HEK293 (cell line): ENCODE results near the gene SLC9A4.

ENCODE experiments used
- CTCF ChIA-PET: fragments of 350-600 bp; formaldehyde crosslinking; extraction: SDS; loops from one replicate; lab custom pipeline; 2021; ENCODE audit warnings: antibody characterized with exemption; lab: Yijun Ruan, JAX
- POLR2A ChIA-PET: fragments of 300-600 bp; formaldehyde crosslinking; extraction: SDS; loops from one replicate; lab custom pipeline; 2020; ENCODE audit warnings: antibody characterized with exemption, inconsistent platforms; lab: Yijun Ruan, JAX
- H3K27ac ChIP-seq: fragments of 200-500 bp; sonication (Bioruptor generic); 2 replicates; pipeline ENCODE4 v1.5.1; 2014; ENCODE audit warnings: low read depth, low read length, control low read depth, inconsistent platforms; ENCODE audit errors: extremely low read depth
- H3K36me3 ChIP-seq, 2 experiments: fragments of 200-500 bp in 1 of 2; sonication (Bioruptor generic) in 1 of 2; 1 replicate in 1 of 2; 2 replicates in 1 of 2; pipeline ENCODE4 v1.5.1; 2014 to 2017; ENCODE audit warnings: inconsistent platforms in 2 of 2, low read length in 2 of 2; ENCODE audit not compliant: control insufficient read depth in 2 of 2, insufficient read depth in 1 of 2
- H3K4me1 ChIP-seq: fragments of 200-500 bp; sonication (Bioruptor generic); 2 replicates; pipeline ENCODE4 v1.5.1; 2014; ENCODE audit warnings: mild to moderate bottlenecking, low read length, inconsistent platforms; ENCODE audit not compliant: control insufficient read depth, insufficient read depth
- H3K4me3 ChIP-seq: 2 replicates; pipeline ENCODE4 v1.5.1; 2011; ENCODE audit warnings: low read depth, mild to moderate bottlenecking, control low read depth, low read length, moderate library complexity
- H3K9me3 ChIP-seq: fragments of 200-500 bp; sonication (Bioruptor generic); 2 replicates; pipeline ENCODE4 v1.5.1; 2014; ENCODE audit warnings: low read depth, low read length, inconsistent platforms; ENCODE audit not compliant: control insufficient read depth, insufficient read depth
- BCL11B ChIP-seq: fragments of 450-650 bp; formaldehyde crosslinking; IDR thresholded peaks from 2 replicates; pipeline ENCODE4 v1.5.1; 2016; ENCODE audit warnings: low read depth, missing biosample characterization, missing genetic modification characterization
- KLF10 ChIP-seq: fragments of 450-650 bp; IDR thresholded peaks from 2 replicates; pipeline ENCODE4 v1.5.1; 2018; ENCODE audit warnings: missing biosample characterization, mild to moderate bottlenecking, missing genetic modification characterization
- PBX3 ChIP-seq: sonication (generic); formaldehyde crosslinking; IDR thresholded peaks from 2 replicates; pipeline ENCODE4 v1.8.1; 2022; ENCODE audit warnings: mild to moderate bottlenecking, moderate library complexity, missing genetic modification reagents
- PRDM1 ChIP-seq: fragments of 450-650 bp; formaldehyde crosslinking; IDR thresholded peaks from 2 replicates; pipeline ENCODE4; 2016; ENCODE audit warnings: missing biosample characterization, missing genetic modification characterization
- PRDM4 ChIP-seq: fragments of 450-650 bp; formaldehyde crosslinking; IDR thresholded peaks from 2 replicates; pipeline ENCODE4 v1.5.1; 2017; ENCODE audit warnings: missing biosample characterization, missing genetic modification characterization
- SP3 ChIP-seq: fragments of 450-650 bp; formaldehyde crosslinking; IDR thresholded peaks from 2 replicates; pipeline ENCODE4 v1.5.1; 2016; ENCODE audit warnings: missing biosample characterization, missing genetic modification characterization
- ZBTB8A ChIP-seq: fragments of 450-650 bp; formaldehyde crosslinking; IDR thresholded peaks from 2 replicates; pipeline ENCODE4 v1.5.1; 2016; ENCODE audit warnings: missing biosample characterization, missing genetic modification characterization
- ZNF114 ChIP-seq: fragments of 450-650 bp; formaldehyde crosslinking; IDR thresholded peaks from 2 replicates; pipeline ENCODE4 v1.5.0; 2017; ENCODE audit warnings: missing biosample characterization, missing genetic modification characterization
- ZNF16 ChIP-seq: fragments of 450-650 bp; formaldehyde crosslinking; IDR thresholded peaks from 2 replicates; pipeline ENCODE4 v1.5.1; 2016; ENCODE audit warnings: low read depth, missing biosample characterization, missing genetic modification characterization
- ZNF223 ChIP-seq: fragments of 450-650 bp; formaldehyde crosslinking; IDR thresholded peaks from 2 replicates; pipeline ENCODE4 v1.5.1; 2016; ENCODE audit warnings: missing biosample characterization, missing genetic modification characterization
- ZNF266 ChIP-seq: fragments of 450-650 bp; formaldehyde crosslinking; IDR thresholded peaks from 2 replicates; pipeline ENCODE4 v1.5.1; 2016; ENCODE audit warnings: missing biosample characterization, missing genetic modification characterization, low read depth
- ZNF280D ChIP-seq: fragments of 450-650 bp; formaldehyde crosslinking; IDR thresholded peaks from 2 replicates; pipeline ENCODE4 v1.5.1; 2016; ENCODE audit warnings: missing biosample characterization, missing genetic modification characterization
- ZNF449 ChIP-seq: fragments of 450-650 bp; formaldehyde crosslinking; IDR thresholded peaks from 2 replicates; pipeline ENCODE4 v1.5.1; 2017; ENCODE audit warnings: missing biosample characterization, mild to moderate bottlenecking, missing genetic modification characterization, moderate library complexity
- ZNF514 ChIP-seq: fragments of 450-650 bp; formaldehyde crosslinking; IDR thresholded peaks from 2 replicates; pipeline ENCODE4 v1.5.1; 2016; ENCODE audit warnings: missing biosample characterization, missing genetic modification characterization
- ZNF549 ChIP-seq: fragments of 450-650 bp; IDR thresholded peaks from 2 replicates; pipeline ENCODE4 v1.5.1; 2018; ENCODE audit warnings: missing biosample characterization, missing genetic modification characterization, mild to moderate bottlenecking, inconsistent platforms, moderate library complexity
- ZNF654 ChIP-seq: fragments of 450-650 bp; formaldehyde crosslinking; IDR thresholded peaks from 2 replicates; pipeline ENCODE4 v1.5.1; 2016; ENCODE audit warnings: low read depth, missing biosample characterization, missing genetic modification characterization
- ZNF701 ChIP-seq: fragments of 450-650 bp; formaldehyde crosslinking; IDR thresholded peaks from 2 replicates; pipeline ENCODE4 v1.5.1; 2016; ENCODE audit warnings: missing biosample characterization, missing genetic modification characterization

The SLC9A4 gene

GRCh38 chr2:102451968-102452367, 21.1 kb upstream of the SLC9A4 start (continued):
- no peak for TF ChIP-seq PRDM1
- no peak for TF ChIP-seq ZNF16
- no peak for TF ChIP-seq ZNF223 (tag by site-specific recombination)

- POLR2A ChIA-PET = no interaction called here
- CTCF ChIA-PET = interaction anchor here (1.0 to 2.7 kb wide), 3 partner anchors 10 to 433 kb away, joined by 4 to 9 read pairs (median 4); partner anchors contain the start of gene SLC9A4
Measured at GRCh38 chr2:102453501-102453900, 19.5 kb upstream of the SLC9A4 start.

More at GRCh38 chr2:102453501-102453900, 19.5 kb upstream of the SLC9A4 start:
- no peak for TF ChIP-seq ZNF549
- no peak for TF ChIP-seq PRDM4 (tag by site-specific recombination)
- no peak for TF ChIP-seq ZBTB8A (tag by site-specific recombination)
- no peak for TF ChIP-seq ZNF223 (tag by site-specific recombination)
- no peak for TF ChIP-seq ZNF449 (tag by site-specific recombination)
- TF ChIP-seq PBX3 (CRISPR knock-in tag) = no peak
- no peak for TF ChIP-seq BCL11B (tag by site-specific recombination)
- TF ChIP-seq ZNF701 = no peak
- no peak for TF ChIP-seq KLF10 (tag by site-specific recombination)
- TF ChIP-seq SP3 = no peak
- no peak for TF ChIP-seq ZNF280D (tag by site-specific recombination)
- no peak for TF ChIP-seq ZNF514 (tag by site-specific recombination)
- no peak for TF ChIP-seq ZNF114 (tag by site-specific recombination)
- no peak for TF ChIP-seq ZNF654
- TF ChIP-seq ZNF266 (tag by site-specific recombination) = no peak
- H3K4me1 ChIP-seq = no peaks in the 10 kb centered on the region
- H3K36me3 ChIP-seq = no peaks in the 10 kb centered on the region
- no peak overlapping the region for H3K4me3 ChIP-seq
- H3K27ac ChIP-seq = no peak overlapping the region
- no peaks in the 10 kb centered on the region for H3K9me3 ChIP-seq
